NT2/D1 (cell line): ENCODE measurements around the gene BHLHA15.

Experiments used
- DNase-seq: peaks from one replicate; pipeline ENCODE4 v3.0.0-alpha.2; 2011; ENCODE audit warnings: low read depth, low spot score
- H3K27me3 ChIP-seq: 2 replicates; pipeline ENCODE4 v1.6.0; 2011; ENCODE audit warnings: mild to moderate bottlenecking; ENCODE audit not compliant: insufficient read length, insufficient read depth
- H3K36me3 ChIP-seq: 2 replicates; pipeline ENCODE4 v1.6.1; 2011; ENCODE audit warnings: mild to moderate bottlenecking, low read length, mixed read lengths; ENCODE audit not compliant: insufficient read depth, insufficient read length
- H3K4me1 ChIP-seq: 2 replicates; pipeline ENCODE4 v1.5.1; 2011; ENCODE audit not compliant: insufficient read depth, insufficient read length
- H3K4me3 ChIP-seq: 2 replicates; pipeline ENCODE4 v1.5.1; 2011; ENCODE audit warnings: low read depth; ENCODE audit not compliant: insufficient read length
- H3K9ac ChIP-seq: 2 replicates; pipeline ENCODE4 v1.6.0; 2011; ENCODE audit warnings: low read depth; ENCODE audit not compliant: insufficient read length
- H3K9me3 ChIP-seq: 2 replicates; pipeline ENCODE4 v1.5.1; 2011; ENCODE audit warnings: mild to moderate bottlenecking, low read length; ENCODE audit not compliant: insufficient read depth
- SUZ12 ChIP-seq: IDR thresholded peaks from 2 replicates; pipeline ENCODE4 v1.6.1; 2011; ENCODE audit not compliant: insufficient read length, insufficient read depth; ENCODE audit errors: extremely low read depth
- YY1 ChIP-seq: IDR thresholded peaks from 2 replicates; pipeline ENCODE4 v1.6.1; 2011; ENCODE audit not compliant: insufficient read length, insufficient read depth
- ZNF274 ChIP-seq: IDR thresholded peaks from 2 replicates; pipeline ENCODE4 v1.6.1; 2011; ENCODE audit warnings: mild to moderate bottlenecking, low read depth, low read length

BHLHA15 gene

GRCh38 chr7:98189559-98189958 lies 21.7 kb upstream of the BHLHA15 start:
- no peaks in the 10 kb centered on the region for H3K9me3 ChIP-seq
- no peak overlapping the region for H3K4me3 ChIP-seq
- H3K36me3 ChIP-seq, result peaks cover 39% of the 10 kb centered on the region
- TF ChIP-seq ZNF274 (no peak), SUZ12 (no peak), YY1 (no peak)
- H3K9ac ChIP-seq, result no peak overlapping the region
- no peak for DNase-seq
- no peaks in the 10 kb centered on the region for H3K27me3 ChIP-seq
- no peaks in the 10 kb centered on the region for H3K4me1 ChIP-seq

- Histone ChIP-seq H3K4me3 (no peak overlapping the region), H3K9me3 (no peaks in the 10 kb centered on the region), H3K27me3 (no peaks in the 10 kb centered on the region), H3K4me1 (no peaks in the 10 kb centered on the region), H3K9ac (no peak overlapping the region), H3K36me3 (peaks cover 49% of the 10 kb centered on the region)
- no peak for DNase-seq
- TF ChIP-seq ZNF274, result no peak
- TF ChIP-seq SUZ12, result no peak
- no peak for TF ChIP-seq YY1
Observed at GRCh38 chr7:98191668-98192431, 19.4 kb upstream of the BHLHA15 start.

- no peak for DNase-seq
- Histone ChIP-seq H3K27me3 (no peaks in the 10 kb centered on the region), H3K4me1 (no peaks in the 10 kb centered on the region), H3K4me3 (no peak overlapping the region), H3K9ac (no peak overlapping the region), H3K9me3 (no peaks in the 10 kb centered on the region), H3K36me3 (peaks cover 52% of the 10 kb centered on the region)
- TF ChIP-seq YY1 (no peak), SUZ12 (no peak), ZNF274 (no peak)
Observed at GRCh38 chr7:98192781-98193457, 18.3 kb upstream of the BHLHA15 start.

GRCh38 chr7:98193474-98194180 lies 17.6 kb upstream of the BHLHA15 start:
- Histone ChIP-seq H3K9me3 (no peaks in the 10 kb centered on the region), H3K9ac (no peak overlapping the region), H3K36me3 (peaks cover 52% of the 10 kb centered on the region)

GRCh38 chr7:98194186-98194585 lies 17.1 kb upstream of the BHLHA15 start:
- Histone ChIP-seq H3K4me1 (no peaks in the 10 kb centered on the region), H3K27me3 (no peaks in the 10 kb centered on the region), H3K4me3 (no peak overlapping the region), H3K9ac (no peak overlapping the region), H3K36me3 (peaks cover 49% of the 10 kb centered on the region), H3K9me3 (no peaks in the 10 kb centered on the region)
- TF ChIP-seq ZNF274, result no peak
- no peak for TF ChIP-seq SUZ12
- no peak for TF ChIP-seq YY1
- no peak for DNase-seq

More at GRCh38 chr7:98193474-98194180, 17.6 kb upstream of the BHLHA15 start:
- DNase-seq, result no peak
- Histone ChIP-seq H3K4me3 (no peak overlapping the region), H3K4me1 (no peaks in the 10 kb centered on the region), H3K27me3 (no peaks in the 10 kb centered on the region)
- no peak for TF ChIP-seq SUZ12
- no peak for TF ChIP-seq YY1
- TF ChIP-seq ZNF274, result no peak

GRCh38 chr7:98194672-98195457 lies 16.4 kb upstream of the BHLHA15 start:
- TF ChIP-seq YY1 (no peak), SUZ12 (no peak), ZNF274 (no peak)
- no peak for DNase-seq
- peaks cover 47% of the 10 kb centered on the region for H3K36me3 ChIP-seq

More at GRCh38 chr7:98194672-98195457, 16.4 kb upstream of the BHLHA15 start:
- Histone ChIP-seq H3K9ac (no peak overlapping the region), H3K4me1 (no peaks in the 10 kb centered on the region), H3K27me3 (no peaks in the 10 kb centered on the region), H3K9me3 (no peaks in the 10 kb centered on the region), H3K4me3 (no peak overlapping the region)
